SK-N-SH treated with all-trans-retinoic acid at 6 μM for 48 hours (cell line): Measurements from ENCODE around the gene U2AF2.

ENCODE experiments used
- ATAC-seq: fragments of 200-7000 bp; cut with Tn5 transposase; 3 replicates; pipeline ENCODE4 v1.9.1; 2020; ENCODE audit warnings: mild to moderate bottlenecking, moderate library complexity
- ARNTL ChIP-seq: fragments of 450-650 bp; formaldehyde crosslinking; IDR thresholded peaks from 2 replicates; pipeline ENCODE4 v1.5.0; 2020; ENCODE audit warnings: low read depth, mild to moderate bottlenecking, moderate library complexity, borderline replicate concordance
- CREB5 ChIP-seq: fragments of 250-450 bp; sonication (Bioruptor Pico); IDR thresholded peaks from 2 replicates; pipeline ENCODE4 v1.5.1; 2020; ENCODE audit warnings: low read depth, mild to moderate bottlenecking, moderate library complexity
- CSDC2 ChIP-seq: fragments of 250-450 bp; sonication (Bioruptor Pico); IDR thresholded peaks from 2 replicates; pipeline ENCODE4 v1.5.0; 2020; ENCODE audit warnings: mild to moderate bottlenecking, moderate library complexity
- CSRNP3 ChIP-seq: fragments of 250-450 bp; sonication (Bioruptor Pico); IDR thresholded peaks from 2 replicates; pipeline ENCODE4 v1.5.1; 2021; ENCODE audit warnings: mild to moderate bottlenecking, moderate library complexity
- ESRRG ChIP-seq: fragments of 250-450 bp; sonication (Bioruptor Pico); IDR thresholded peaks from 2 replicates; pipeline ENCODE4 v1.6.1; 2021; ENCODE audit warnings: mild to moderate bottlenecking
- GLIS3 ChIP-seq: fragments of 250-450 bp; sonication (Bioruptor Pico); IDR thresholded peaks from 2 replicates; pipeline ENCODE4 v1.5.0; 2020; ENCODE audit warnings: mild to moderate bottlenecking, moderate library complexity
- ISL1 ChIP-seq: fragments of 250-450 bp; sonication (Bioruptor Pico); IDR thresholded peaks from 2 replicates; pipeline ENCODE4 v2.1.2; 2022; ENCODE audit warnings: mild to moderate bottlenecking, moderate library complexity
- OSR1 ChIP-seq: fragments of 250-450 bp; sonication (Bioruptor Pico); IDR thresholded peaks from 2 replicates; pipeline ENCODE4 v1.8.0; 2022; ENCODE audit warnings: moderate library complexity, mild to moderate bottlenecking, inconsistent platforms
- POU6F1 ChIP-seq: fragments of 250-450 bp; sonication (Bioruptor Pico); IDR thresholded peaks from 2 replicates; pipeline ENCODE4 v1.8.0; 2021; ENCODE audit warnings: low read depth, mild to moderate bottlenecking, moderate library complexity, borderline replicate concordance
- PPARA ChIP-seq: fragments of 250-450 bp; sonication (Bioruptor Pico); IDR thresholded peaks from 2 replicates; pipeline ENCODE4 v1.5.0; 2020; ENCODE audit warnings: mild to moderate bottlenecking, borderline replicate concordance
- SNAI2 ChIP-seq: fragments of 250-450 bp; sonication (Bioruptor Pico); IDR thresholded peaks from 2 replicates; pipeline ENCODE4 v1.5.0; 2020; ENCODE audit warnings: mild to moderate bottlenecking, moderate library complexity
- TCF4 ChIP-seq: fragments of 250-450 bp; sonication (Bioruptor Pico); IDR thresholded peaks from 2 replicates; pipeline ENCODE4 v1.8.0; 2021; ENCODE audit warnings: mild to moderate bottlenecking, moderate library complexity, borderline replicate concordance
- TOX ChIP-seq: fragments of 250-450 bp; sonication (Bioruptor Pico); IDR thresholded peaks from 2 replicates; pipeline ENCODE4 v1.8.0; 2021; ENCODE audit warnings: mild to moderate bottlenecking, moderate library complexity, borderline replicate concordance
- TSHZ2 ChIP-seq: fragments of 250-450 bp; sonication (Bioruptor Pico); IDR thresholded peaks from 2 replicates; pipeline ENCODE4 v1.5.0; 2020; ENCODE audit warnings: mild to moderate bottlenecking, moderate library complexity
- ZC3H10 ChIP-seq: fragments of 250-450 bp; sonication (Bioruptor Pico); IDR thresholded peaks from 2 replicates; pipeline ENCODE4 v1.5.1; 2021; ENCODE audit warnings: mild to moderate bottlenecking, moderate library complexity
- ZFP3 ChIP-seq: fragments of 250-450 bp; sonication (Bioruptor Pico); IDR thresholded peaks from 2 replicates; pipeline ENCODE4 v1.5.0; 2020; ENCODE audit warnings: mild to moderate bottlenecking, moderate library complexity
- ZFP30 ChIP-seq: fragments of 450-650 bp; formaldehyde crosslinking; IDR thresholded peaks from 2 replicates; pipeline ENCODE4 v1.5.0; 2022; ENCODE audit warnings: mild to moderate bottlenecking, moderate library complexity
- ZNF565 ChIP-seq: fragments of 450-650 bp; formaldehyde crosslinking; conservative IDR thresholded peaks from 2 replicates; pipeline ENCODE4 v1.5.0; 2020; ENCODE audit warnings: low read depth, mild to moderate bottlenecking, moderate library complexity
- ZNF70 ChIP-seq: fragments of 450-650 bp; formaldehyde crosslinking; IDR thresholded peaks from 2 replicates; pipeline ENCODE4 v1.5.0; 2020; ENCODE audit warnings: mild to moderate bottlenecking, moderate library complexity

The U2AF2 gene

GRCh38 chr19:55672418-55672817, 17.6 kb downstream of the U2AF2 start:
- no peak for ATAC-seq
- no peak for TF ChIP-seq ZFP30
- TF ChIP-seq ZC3H10, result no peak
- no peak for TF ChIP-seq OSR1 (CRISPR knock-in tag)
- no peak for TF ChIP-seq ESRRG (CRISPR knock-in tag)
- TF ChIP-seq ARNTL (CRISPR knock-in tag), result no peak
- TF ChIP-seq CREB5 (CRISPR knock-in tag), result no peak

GRCh38 chr19:55673465-55673864, 18.6 kb downstream of the U2AF2 start:
- ATAC-seq, result no peak
- TF ChIP-seq ZFP30 (no peak), TCF4 (no peak), CSRNP3 (CRISPR knock-in tag) (no peak), CSDC2 (CRISPR knock-in tag) (no peak), ZNF70 (no peak), GLIS3 (CRISPR knock-in tag) (no peak), ZFP3 (CRISPR knock-in tag) (no peak), ZNF565 (no peak), SNAI2 (CRISPR knock-in tag) (no peak), TSHZ2 (CRISPR knock-in tag) (no peak), OSR1 (CRISPR knock-in tag) (no peak), ESRRG (CRISPR knock-in tag) (no peak), POU6F1 (CRISPR knock-in tag) (no peak), ISL1 (CRISPR knock-in tag) (no peak)

GRCh38 chr19:55673889-55674288, 19.1 kb downstream of the U2AF2 start:
- ATAC-seq, result no peak
- no peak for TF ChIP-seq PPARA (CRISPR knock-in tag)
- no peak for TF ChIP-seq ARNTL (CRISPR knock-in tag)
- TF ChIP-seq ZNF70, result no peak
- no peak for TF ChIP-seq ESRRG (CRISPR knock-in tag)
- no peak for TF ChIP-seq GLIS3 (CRISPR knock-in tag)
- TF ChIP-seq POU6F1 (CRISPR knock-in tag), result no peak

GRCh38 chr19:55674459-55674840, 19.6 kb downstream of the U2AF2 start:
- TF ChIP-seq CSRNP3 (CRISPR knock-in tag) (no peak), CREB5 (CRISPR knock-in tag) (no peak), CSDC2 (CRISPR knock-in tag) (no peak), TOX (CRISPR knock-in tag) (no peak), ZC3H10 (no peak), ZNF565 (no peak), OSR1 (CRISPR knock-in tag) (no peak), TCF4 (no peak)
- ATAC-seq, result no peak
